ENCODE results near the gene MMP25.
"Not testable (repeated sequence)": the region's sequence is repeated elsewhere in the genome, so short reads cannot be mapped to it uniquely, and the experiment has no call there.

MMP25 gene

GRCh38 chr16:3073448-3073847, 27.1 kb downstream of the MMP25 start:
- DNase-seq (ENCODE audit: low read depth) = no peak

- no peak for DNase-seq (ENCODE audit: low read depth)
Measured at GRCh38 chr16:3074860-3075522, 28.6 kb downstream of the MMP25 start.

GRCh38 chr16:3075523-3075915, 29.2 kb downstream of the MMP25 start:
- DNase-seq (ENCODE audit: low read depth) = no peak

GRCh38 chr16:3075946-3076345, 29.6 kb downstream of the MMP25 start:
- DNase-seq (ENCODE audit: low read depth) = not testable (repeated sequence)

GRCh38 chr16:3076577-3076976, 30.2 kb downstream of the MMP25 start:
- DNase-seq (ENCODE audit: low read depth) = no peak

- DNase-seq (ENCODE audit: low read depth) = no peak
Measured at GRCh38 chr16:3080024-3080423, 33.7 kb downstream of the MMP25 start.

GRCh38 chr16:3081957-3082356, 35.6 kb downstream of the MMP25 start:
- not testable (repeated sequence) for DNase-seq (ENCODE audit: low read depth)

- not testable (repeated sequence) for DNase-seq (ENCODE audit: low read depth)
Measured at GRCh38 chr16:3083408-3083807, 37.0 kb downstream of the MMP25 start.

GRCh38 chr16:3084491-3084890, 38.1 kb downstream of the MMP25 start:
- DNase-seq (ENCODE audit: low read depth) = no peak

- DNase-seq (ENCODE audit: low read depth) = no peak
Measured at GRCh38 chr16:3084969-3085670, 38.8 kb downstream of the MMP25 start.

GRCh38 chr16:3085868-3086595, 39.7 kb downstream of the MMP25 start:
- DNase-seq (ENCODE audit: low read depth) = no peak

GRCh38 chr16:3086596-3087242, 40.4 kb downstream of the MMP25 start:
- no peak for DNase-seq (ENCODE audit: low read depth)

GRCh38 chr16:3087243-3088235, 41.2 kb downstream of the MMP25 start:
- DNase-seq (ENCODE audit: low read depth) = no peak

- DNase-seq (ENCODE audit: low read depth) = no peak
Measured at GRCh38 chr16:3088450-3088849, 42.1 kb downstream of the MMP25 start.

GRCh38 chr16:3088925-3089716, 42.8 kb downstream of the MMP25 start:
- DNase-seq (ENCODE audit: low read depth) = no peak

GRCh38 chr16:3089717-3090592, 43.6 kb downstream of the MMP25 start:
- no peak for DNase-seq (ENCODE audit: low read depth)

GRCh38 chr16:3091551-3091950, 45.2 kb downstream of the MMP25 start:
- no peak for DNase-seq (ENCODE audit: low read depth)

GRCh38 chr16:3092501-3092941, 46.2 kb downstream of the MMP25 start:
- no peak for DNase-seq (ENCODE audit: low read depth)

GRCh38 chr16:3094289-3095027, 48.1 kb downstream of the MMP25 start:
- peak; percentile 39 for DNase-seq (ENCODE audit: low read depth)

All from iris pigment epithelial cell (primary cell).